Left ventricle myocardium inferior (tissue), 1 donor: ENCODE measurements around the gene RUNX2. TPM values are rescaled to one million over a fixed set of nuclear protein-coding genes. Genes with fewer than 3 reads are reported as not detected.
"Not testable (repeated sequence)": the region's sequence is repeated elsewhere in the genome, so short reads cannot be mapped to it uniquely, and the experiment has no call there.

ENCODE experiments used
- DNase-seq: peaks from one replicate; pipeline ENCODE4 v3.0.0-alpha.2; 2020
- H3K27ac ChIP-seq: fragments of 200-600 bp; replicated peaks from 2 replicates; pipeline ENCODE4 v1.8.0; 2021
- H3K27me3 ChIP-seq: fragments of 200-600 bp; 2 replicates; pipeline ENCODE4 v1.8.0; 2021; ENCODE audit warnings: low read depth
- H3K36me3 ChIP-seq: fragments of 200-600 bp; 2 replicates; pipeline ENCODE4 v1.8.0; 2021
- H3K4me1 ChIP-seq: fragments of 200-600 bp; 2 replicates; pipeline ENCODE4 v1.8.0; 2021
- H3K4me3 ChIP-seq: fragments of 200-600 bp; 2 replicates; pipeline ENCODE4 v1.8.0; 2021; ENCODE audit warnings: mild to moderate bottlenecking, moderate library complexity
- H3K9me3 ChIP-seq: fragments of 200-600 bp; replicated peaks from 2 replicates; pipeline ENCODE4 v1.8.0; 2021
- CTCF ChIP-seq: fragments of 200-600 bp; IDR thresholded peaks from 2 replicates; pipeline ENCODE4 v1.8.0; 2021; ENCODE audit warnings: antibody characterized with exemption, mild to moderate bottlenecking, borderline replicate concordance
- intact Hi-C: fragments of 100-400 bp; cut with micrococcal nuclease; formaldehyde crosslinking; loops from one replicate; pipeline ENCODE4 v1.11.0; 2022
- long read RNA-seq: library from polyadenylated mRNA; unstranded; transcript quantifications from one replicate; pipeline ENCODE4 v2.0.0, GENCODE V29; 2021
- total RNA-seq: library from RNA; stranded (reverse); fragmentation: NEBNext Ultra II Directional; extraction: Animal tissue kit (Norgen Biotek cat#: 25700); gene quantifications from one replicate; pipeline ENCODE4 v1.2.1, GENCODE V29; 2021
- donor health status: DM: no; HTN: yes; CAD: no; lungs with severe emphysema.

The RUNX2 gene
- 0.38 TPM for total RNA-seq
- long read RNA-seq, partial matches to known transcripts: 0 of 1 reads
- long read RNA-seq, other reads (novel, unspliced or antisense): 1 of 1 reads

DNA sequence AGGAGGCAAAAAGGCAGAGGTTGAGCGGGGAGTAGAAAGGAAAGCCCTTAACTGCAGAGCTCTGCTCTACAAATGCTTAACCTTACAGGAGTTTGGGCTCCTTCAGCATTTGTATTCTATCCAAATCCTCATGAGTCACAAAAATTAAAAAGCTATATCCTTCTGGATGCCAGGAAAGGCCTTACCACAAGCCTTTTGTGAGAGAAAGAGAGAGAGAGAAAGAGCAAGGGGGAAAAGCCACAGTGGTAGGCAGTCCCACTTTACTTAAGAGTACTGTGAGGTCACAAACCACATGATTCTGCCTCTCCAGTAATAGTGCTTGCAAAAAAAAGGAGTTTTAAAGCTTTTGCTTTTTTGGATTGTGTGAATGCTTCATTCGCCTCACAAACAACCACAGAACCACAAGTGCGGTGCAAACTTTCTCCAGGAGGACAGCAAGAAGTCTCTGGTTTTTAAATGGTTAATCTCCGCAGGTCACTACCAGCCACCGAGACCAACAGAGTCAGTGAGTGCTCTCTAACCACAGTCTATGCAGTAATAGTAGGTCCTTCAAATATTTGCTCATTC is at the start of gene RUNX2:
Gene RUNX2, plus strand, starts transcription at position 375 of the 567 bp plus-strand sequence. CDS start 397 bp downstream, outside the sequence.
- H3K27me3 ChIP-seq: no peaks in the 10 kb centered on the region
- peak within 1 kb of the TSS; percentile 54 for H3K4me3 ChIP-seq

GRCh38 chr6:45278367-45278766 is 49.8 kb upstream of the RUNX2 start:
- intact Hi-C loops: no loop called here
- Histone ChIP-seq H3K36me3 (no peaks in the 10 kb centered on the region), H3K27ac (no peak overlapping the region), H3K9me3 (peaks cover 17% of the 10 kb centered on the region), H3K4me1 (no peaks in the 10 kb centered on the region), H3K27me3 (no peaks in the 10 kb centered on the region), H3K4me3 (no peak overlapping the region)
- no peak for TF ChIP-seq CTCF
- DNase-seq: no peak

More for the DNA sequence above, at the start of gene RUNX2:
- Histone ChIP-seq H3K4me1 (no peaks in the 10 kb centered on the region), H3K36me3 (no peaks in the 10 kb centered on the region), H3K9me3 (no peaks in the 10 kb centered on the region), H3K27ac (no peak within 1 kb of the TSS)
- no peak for TF ChIP-seq CTCF
- intact Hi-C loops: no loop called here
- DNase-seq: no peak

GRCh38 chr6:45286707-45287106 is 41.4 kb upstream of the RUNX2 start:
- H3K36me3 ChIP-seq, H3K4me3 ChIP-seq, intact Hi-C loops, DNase-seq, H3K9me3 ChIP-seq, H3K4me1 ChIP-seq, H3K27ac ChIP-seq, H3K27me3 ChIP-seq: not testable (repeated sequence)

GRCh38 chr6:45289751-45290514 is 38.2 kb upstream of the RUNX2 start:
- no peak overlapping the region for H3K27ac ChIP-seq
- H3K9me3 ChIP-seq: peaks cover 10% of the 10 kb centered on the region
- no peak for DNase-seq
- no peak overlapping the region for H3K4me3 ChIP-seq
- H3K4me1 ChIP-seq: no peaks in the 10 kb centered on the region
- H3K36me3 ChIP-seq: no peaks in the 10 kb centered on the region
- no peaks in the 10 kb centered on the region for H3K27me3 ChIP-seq
- intact Hi-C loops: no loop called here
- no peak for TF ChIP-seq CTCF

GRCh38 chr6:45293306-45293705 is 34.8 kb upstream of the RUNX2 start:
- Histone ChIP-seq H3K36me3 (no peaks in the 10 kb centered on the region), H3K9me3 (peaks cover 13% of the 10 kb centered on the region), H3K4me1 (no peaks in the 10 kb centered on the region), H3K4me3 (no peak overlapping the region), H3K27ac (no peak overlapping the region), H3K27me3 (no peaks in the 10 kb centered on the region)
- intact Hi-C loops: no loop called here
- DNase-seq: no peak
- TF ChIP-seq CTCF: no peak

DNA sequence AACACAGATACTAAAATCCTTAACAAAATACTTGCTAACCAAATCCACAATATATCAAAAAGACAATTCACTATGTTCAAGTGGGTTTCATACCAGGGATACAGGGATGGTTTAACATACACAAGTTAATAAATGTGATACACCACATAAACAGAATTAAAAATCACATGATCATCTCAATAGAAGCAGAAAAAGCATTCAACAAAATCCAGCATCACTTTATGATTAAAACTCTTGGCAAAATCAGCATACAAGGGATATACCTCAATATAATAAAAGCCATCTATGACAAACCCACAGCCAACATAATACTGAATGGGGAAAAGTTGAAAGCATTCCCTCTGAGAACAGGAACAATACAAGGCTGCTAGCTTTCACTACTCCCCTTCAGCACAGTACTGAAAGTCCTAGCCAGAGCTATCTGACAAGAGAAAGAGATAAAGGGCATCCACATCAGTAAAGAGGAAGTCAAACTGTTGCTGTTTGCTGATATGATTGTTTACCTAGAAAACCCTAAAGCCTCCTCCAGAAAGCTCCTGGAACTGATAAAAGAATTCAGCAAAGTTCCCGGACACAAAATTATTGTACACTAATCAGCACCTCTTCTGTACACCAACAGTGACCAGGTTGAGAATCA is 33.9 kb upstream of the RUNX2 start:
- intact Hi-C loops, H3K27ac ChIP-seq, H3K27me3 ChIP-seq, H3K36me3 ChIP-seq, H3K4me1 ChIP-seq, DNase-seq, H3K4me3 ChIP-seq: not testable (repeated sequence)
- H3K9me3 ChIP-seq: peaks cover 13% of the 10 kb centered on the region
